OCI-LY7 (cell line): Measurements from ENCODE around the gene DDIAS.

Source experiments
- EZH2phosphoT487 ChIP-seq: fragments of 200-600 bp; sonication (generic); IDR thresholded peaks from 2 replicates; pipeline ENCODE4 v1.6.1; 2018; ENCODE audit warnings: low read depth, borderline replicate concordance, mild to moderate bottlenecking, mixed run types, antibody characterized with exemption, low read length, moderate library complexity, mixed read lengths
- TF ChIP-seq, protein P1 (sequence below): fragments of 200-600 bp; sonication (generic); conservative IDR thresholded peaks from 2 replicates; pipeline ENCODE4 v1.5.1; 2014; ENCODE audit warnings: mild to moderate bottlenecking, antibody characterized with exemption, low read length, moderate library complexity, mixed read lengths

DNA sequence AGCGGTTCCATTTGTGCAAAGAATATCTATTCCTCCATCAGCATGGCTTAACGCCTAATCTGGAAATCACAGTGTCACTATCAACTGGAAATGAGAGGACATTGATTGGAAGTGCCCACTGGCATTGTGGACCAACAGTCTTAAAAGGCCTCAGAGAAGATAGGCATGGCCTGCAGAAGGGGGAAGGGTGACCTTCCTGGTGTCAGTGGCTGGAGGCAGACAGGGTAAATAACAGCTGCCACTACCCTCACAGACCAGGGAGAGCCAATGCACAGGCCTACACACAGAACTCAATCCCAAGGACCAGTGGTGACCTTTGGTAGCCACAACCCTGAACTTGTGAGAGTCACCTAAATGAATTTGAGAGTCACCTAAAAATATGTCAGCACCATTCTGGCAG, 36.0 kb downstream of the DDIAS start:
- TF ChIP-seq, protein P1, sequence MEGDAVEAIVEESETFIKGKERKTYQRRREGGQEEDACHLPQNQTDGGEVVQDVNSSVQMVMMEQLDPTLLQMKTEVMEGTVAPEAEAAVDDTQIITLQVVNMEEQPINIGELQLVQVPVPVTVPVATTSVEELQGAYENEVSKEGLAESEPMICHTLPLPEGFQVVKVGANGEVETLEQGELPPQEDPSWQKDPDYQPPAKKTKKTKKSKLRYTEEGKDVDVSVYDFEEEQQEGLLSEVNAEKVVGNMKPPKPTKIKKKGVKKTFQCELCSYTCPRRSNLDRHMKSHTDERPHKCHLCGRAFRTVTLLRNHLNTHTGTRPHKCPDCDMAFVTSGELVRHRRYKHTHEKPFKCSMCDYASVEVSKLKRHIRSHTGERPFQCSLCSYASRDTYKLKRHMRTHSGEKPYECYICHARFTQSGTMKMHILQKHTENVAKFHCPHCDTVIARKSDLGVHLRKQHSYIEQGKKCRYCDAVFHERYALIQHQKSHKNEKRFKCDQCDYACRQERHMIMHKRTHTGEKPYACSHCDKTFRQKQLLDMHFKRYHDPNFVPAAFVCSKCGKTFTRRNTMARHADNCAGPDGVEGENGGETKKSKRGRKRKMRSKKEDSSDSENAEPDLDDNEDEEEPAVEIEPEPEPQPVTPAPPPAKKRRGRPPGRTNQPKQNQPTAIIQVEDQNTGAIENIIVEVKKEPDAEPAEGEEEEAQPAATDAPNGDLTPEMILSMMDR: no peak
- no peak for TF ChIP-seq EZH2phosphoT487
